Tibial nerve (tissue), 4 donors: ENCODE data around the gene DOK7. TPM values are rescaled to one million over a fixed set of nuclear protein-coding genes. Genes with fewer than 3 reads are reported as not detected.

Experiments
- DNase-seq, 2 donors: peaks; one replicate each; pipeline ENCODE4 v3.0.0-alpha.2; 2019; ENCODE audit warnings: low spot score in 2 of 2
- H3K27ac ChIP-seq, 4 donors: fragments of 200-600 bp; sonication (generic) in 3 of 4; one replicate each; pipeline ENCODE4 v1.5.1; 2017 to 2019; ENCODE audit warnings: mild to moderate bottlenecking in 1 of 4
- H3K27me3 ChIP-seq, 2 donors: fragments of 200-600 bp; sonication (generic) in 1 of 2; one replicate each; pipeline versions ENCODE4 v1.5.1 to v1.6.0; 2017 to 2019
- H3K36me3 ChIP-seq, 3 donors: fragments of 200-600 bp; sonication (generic); one replicate each; pipeline ENCODE4 v1.5.1; 2018 to 2019
- H3K4me1 ChIP-seq, 4 donors: fragments of 200-600 bp; sonication (generic) in 3 of 4; one replicate each; pipeline ENCODE4 v1.5.1; 2017 to 2019
- H3K4me3 ChIP-seq, 4 donors: fragments of 200-600 bp; sonication (generic) in 3 of 4; one replicate each; pipeline ENCODE4 v1.5.1; 2017 to 2019; ENCODE audit warnings: mild to moderate bottlenecking in 1 of 4, moderate library complexity in 1 of 4
- H3K9me3 ChIP-seq, 4 donors: fragments of 200-600 bp; sonication (generic) in 3 of 4; one replicate each; pipeline ENCODE4 v1.5.1; 2017 to 2019
- EP300 ChIP-seq, 2 donors: sonication (generic); formaldehyde crosslinking; IDR thresholded peaks; one replicate each; pipeline ENCODE4 v1.6.1; 2017; ENCODE audit warnings: antibody characterized with exemption in 2 of 2, mild to moderate bottlenecking in 1 of 2
- POLR2A ChIP-seq, 2 donors: fragments of 450-650 bp; IDR thresholded peaks; one replicate each; pipeline ENCODE4 v1.6.1; 2017; ENCODE audit warnings: antibody characterized with exemption in 2 of 2, mild to moderate bottlenecking in 2 of 2, moderate library complexity in 2 of 2
- WGBS, 2 donors: methylation state at CpG; one replicate each; pipeline ENCODE4 v1.1.5; 2018; 5-methylcytosine and 5-hydroxymethylcytosine counted together
- total RNA-seq, 4 donors: library from RNA; depleted of rRNA; stranded (reverse); fragments of >200 nt; gene quantifications; one replicate each; pipeline ENCODE4 v1.1.0, GENCODE V29; 2016
- TF ChIP-seq, protein P1 (sequence below), 5 experiments: fragments of 200-600 bp in 3 of 5; fragments of 450-650 bp in 2 of 5; sonication (generic) in 3 of 5; IDR thresholded peaks; one replicate each; pipeline ENCODE4 v1.5.1; 2016 to 2019; ENCODE audit warnings: antibody characterized with exemption in 5 of 5, mild to moderate bottlenecking in 3 of 5, moderate library complexity in 2 of 5

DOK7 gene
- total RNA-seq, 4 donors from 2014 or later: 0.66 TPM; not detected in 3

DNA sequence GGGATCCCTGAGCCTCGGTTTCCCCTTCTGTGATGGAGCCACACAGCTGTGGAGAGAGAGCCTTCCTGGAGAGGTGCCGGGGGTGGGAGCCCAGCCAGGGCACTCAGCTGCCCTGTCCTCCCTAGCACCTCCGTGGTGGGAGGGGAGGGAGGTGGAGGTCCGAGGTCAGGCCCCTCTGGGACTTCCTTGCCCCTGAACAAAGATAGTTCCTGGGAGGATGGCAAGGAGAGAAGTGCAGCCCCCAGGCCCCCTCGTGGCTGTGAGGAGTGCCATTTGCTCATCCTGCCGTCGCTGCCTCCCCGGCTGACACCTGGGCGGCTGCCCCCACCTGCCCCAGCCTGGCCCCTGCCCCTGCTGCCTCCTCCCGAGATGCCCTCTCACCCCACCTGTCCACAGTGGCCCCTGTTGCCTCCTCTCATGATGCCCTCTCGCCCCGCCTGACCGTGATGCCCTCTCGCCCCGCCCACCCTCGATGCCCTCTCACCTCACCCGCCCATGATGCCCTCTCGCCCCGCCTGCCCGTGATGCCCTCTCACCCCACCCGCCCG is 12.7 kb downstream of the DOK7 start:
- Histone ChIP-seq H3K27me3 (peaks cover 0 to 61% of the 10 kb centered on the region in 2 donors), H3K4me1 (peaks cover 0 to 6% (median 0%) of the 10 kb centered on the region in 4 donors), H3K36me3 (no peaks in the 10 kb centered on the region), H3K9me3 (no peaks in the 10 kb centered on the region), H3K27ac (no peak overlapping the region), H3K4me3 (no peak overlapping the region)
- TF ChIP-seq, protein P1, sequence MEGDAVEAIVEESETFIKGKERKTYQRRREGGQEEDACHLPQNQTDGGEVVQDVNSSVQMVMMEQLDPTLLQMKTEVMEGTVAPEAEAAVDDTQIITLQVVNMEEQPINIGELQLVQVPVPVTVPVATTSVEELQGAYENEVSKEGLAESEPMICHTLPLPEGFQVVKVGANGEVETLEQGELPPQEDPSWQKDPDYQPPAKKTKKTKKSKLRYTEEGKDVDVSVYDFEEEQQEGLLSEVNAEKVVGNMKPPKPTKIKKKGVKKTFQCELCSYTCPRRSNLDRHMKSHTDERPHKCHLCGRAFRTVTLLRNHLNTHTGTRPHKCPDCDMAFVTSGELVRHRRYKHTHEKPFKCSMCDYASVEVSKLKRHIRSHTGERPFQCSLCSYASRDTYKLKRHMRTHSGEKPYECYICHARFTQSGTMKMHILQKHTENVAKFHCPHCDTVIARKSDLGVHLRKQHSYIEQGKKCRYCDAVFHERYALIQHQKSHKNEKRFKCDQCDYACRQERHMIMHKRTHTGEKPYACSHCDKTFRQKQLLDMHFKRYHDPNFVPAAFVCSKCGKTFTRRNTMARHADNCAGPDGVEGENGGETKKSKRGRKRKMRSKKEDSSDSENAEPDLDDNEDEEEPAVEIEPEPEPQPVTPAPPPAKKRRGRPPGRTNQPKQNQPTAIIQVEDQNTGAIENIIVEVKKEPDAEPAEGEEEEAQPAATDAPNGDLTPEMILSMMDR (IDR thresholded peaks at IDR 0.05): no peak
- TF ChIP-seq EP300 (IDR thresholded peaks at IDR 0.05) (no peak), POLR2A (IDR thresholded peaks at IDR 0.05) (no peak)
- no peak for DNase-seq
- 80 to 82% methylated on average over 19 to 21 of the region's 22 CpGs for WGBS, 2 donors

DNA sequence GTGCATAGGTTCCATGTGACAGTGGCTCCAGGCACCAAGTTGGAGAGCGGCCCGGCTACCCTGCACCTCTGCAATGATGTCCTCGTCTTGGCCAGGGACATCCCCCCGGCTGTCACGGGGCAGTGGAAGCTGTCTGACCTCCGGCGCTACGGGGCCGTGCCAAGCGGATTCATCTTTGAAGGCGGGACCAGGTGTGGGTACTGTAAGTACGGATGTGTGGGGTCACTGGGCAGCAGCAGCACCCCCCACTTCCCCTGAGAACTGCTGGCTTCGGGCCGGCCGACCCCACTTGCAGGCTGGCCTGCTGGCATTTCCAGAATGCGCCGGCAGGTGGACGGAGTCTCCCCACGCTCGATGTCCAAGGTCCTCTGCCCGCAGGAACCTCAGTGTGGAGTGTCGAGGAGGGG is 13.2 kb downstream of the DOK7 start:
- peaks cover 0 to 62% of the 10 kb centered on the region in 2 donors for H3K27me3 ChIP-seq
- H3K4me1 ChIP-seq: peaks cover 0 to 8% (median 0%) of the 10 kb centered on the region in 4 donors
- H3K4me3 ChIP-seq: no peak overlapping the region
- 89 to 94% methylated on average over 20 to 22 of the region's 22 CpGs for WGBS, 2 donors
- no peaks in the 10 kb centered on the region for H3K9me3 ChIP-seq
- TF ChIP-seq EP300 (IDR thresholded peaks at IDR 0.05) (no peak), POLR2A (IDR thresholded peaks at IDR 0.05) (no peak)
- TF ChIP-seq, protein P1 (IDR thresholded peaks at IDR 0.05): no peak
- H3K36me3 ChIP-seq: no peaks in the 10 kb centered on the region
- DNase-seq: no peak
- H3K27ac ChIP-seq: no peak overlapping the region

DNA sequence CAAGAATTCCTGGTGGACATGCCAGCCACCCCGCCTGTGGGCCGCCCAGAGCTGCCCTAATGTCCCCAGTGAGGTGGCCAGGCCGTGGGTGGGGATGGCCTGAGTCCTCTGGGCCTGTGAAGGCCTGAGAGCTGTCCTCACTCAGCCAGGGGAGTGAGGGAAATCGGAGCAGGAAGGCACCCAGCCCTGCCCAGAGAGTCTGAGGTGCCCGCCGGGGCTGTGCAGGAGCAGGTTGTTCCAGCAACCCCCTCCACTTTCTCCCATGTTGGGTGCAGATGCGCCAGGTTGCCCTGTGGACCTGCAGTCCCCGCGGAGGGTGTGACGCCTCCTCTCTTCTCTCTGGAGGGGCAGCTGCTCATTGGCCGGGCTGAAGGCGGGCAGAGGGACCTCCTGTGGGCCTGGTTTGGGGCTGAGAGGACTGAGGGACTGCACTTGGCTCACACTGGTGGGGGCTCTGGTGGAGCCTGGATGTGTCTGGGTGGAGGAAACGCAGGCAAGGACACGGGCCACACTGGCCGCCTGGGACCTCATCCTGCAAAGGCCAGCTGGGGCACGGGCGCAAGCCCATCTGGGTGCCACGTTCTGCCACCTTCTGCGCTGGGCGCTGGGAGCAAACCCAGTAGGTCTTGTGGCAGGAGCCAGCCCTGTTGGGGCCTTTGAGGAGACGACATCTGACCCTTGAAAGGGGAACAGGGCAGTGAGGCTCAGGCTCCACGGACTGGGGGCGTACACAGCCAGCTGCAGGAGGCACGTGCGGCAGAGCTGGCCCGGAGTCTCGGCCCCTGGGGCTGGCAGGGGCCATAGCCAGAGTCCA is 14.0 kb downstream of the DOK7 start:
- Histone ChIP-seq H3K36me3 (no peaks in the 10 kb centered on the region), H3K27me3 (peaks cover 0 to 70% of the 10 kb centered on the region in 2 donors), H3K4me3 (no peak overlapping the region), H3K4me1 (peaks cover 0 to 8% (median 0%) of the 10 kb centered on the region in 4 donors), H3K9me3 (no peaks in the 10 kb centered on the region), H3K27ac (no peak overlapping the region)
- no peak for DNase-seq
- TF ChIP-seq EP300 (IDR thresholded peaks at IDR 0.05) (no peak), POLR2A (IDR thresholded peaks at IDR 0.05) (no peak)
- 76 to 82% methylated on average over 14 to 27 of the region's 27 CpGs for WGBS, 2 donors

DNA sequence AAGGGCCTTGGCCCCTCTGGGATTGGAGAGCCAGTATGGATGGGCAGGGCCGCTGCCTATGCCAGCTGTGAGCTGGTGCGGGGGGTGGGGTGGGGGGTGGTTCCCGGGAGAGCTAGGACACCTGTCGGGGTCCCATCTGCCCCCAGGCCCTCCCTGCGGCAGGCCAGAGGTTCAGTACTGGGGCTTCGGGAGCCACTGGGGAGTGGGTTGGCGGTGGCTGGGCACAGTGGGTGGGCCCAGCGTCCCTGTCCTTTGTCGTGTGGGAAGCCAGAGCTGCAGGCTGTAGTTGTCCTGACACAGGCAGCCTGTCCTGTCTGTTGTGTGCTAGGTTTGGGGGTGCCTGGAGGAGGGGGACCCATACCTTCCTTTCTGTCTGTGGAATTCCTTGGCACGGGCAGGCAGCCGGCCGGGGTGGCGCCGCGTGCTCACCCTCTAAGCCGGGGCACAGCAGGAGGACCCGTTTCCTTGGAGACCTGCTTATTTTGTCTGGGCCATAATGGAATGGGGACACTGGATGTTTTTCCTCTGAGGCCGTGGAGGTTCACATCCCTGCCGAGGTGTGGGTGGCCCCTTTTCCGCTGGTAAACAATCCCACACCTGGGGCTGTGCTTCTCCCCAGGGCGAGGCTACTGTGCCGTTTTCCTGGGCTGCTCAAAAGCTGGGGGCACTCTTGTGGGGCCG is 14.8 kb downstream of the DOK7 start:
- WGBS, 2 donors: 72% methylated on average over 20 to 22 of the region's 23 CpGs
- DNase-seq: no peak
- no peak overlapping the region for H3K27ac ChIP-seq
- H3K36me3 ChIP-seq: no peaks in the 10 kb centered on the region
- peaks cover 0 to 8% (median 0%) of the 10 kb centered on the region in 4 donors for H3K4me1 ChIP-seq
- H3K27me3 ChIP-seq: peaks cover 0 to 71% of the 10 kb centered on the region in 2 donors
- no peak overlapping the region for H3K4me3 ChIP-seq
- TF ChIP-seq POLR2A (IDR thresholded peaks at IDR 0.05) (no peak), EP300 (IDR thresholded peaks at IDR 0.05) (no peak)
- TF ChIP-seq, protein P1 (IDR thresholded peaks at IDR 0.05): no peak
- no peaks in the 10 kb centered on the region for H3K9me3 ChIP-seq

DNA sequence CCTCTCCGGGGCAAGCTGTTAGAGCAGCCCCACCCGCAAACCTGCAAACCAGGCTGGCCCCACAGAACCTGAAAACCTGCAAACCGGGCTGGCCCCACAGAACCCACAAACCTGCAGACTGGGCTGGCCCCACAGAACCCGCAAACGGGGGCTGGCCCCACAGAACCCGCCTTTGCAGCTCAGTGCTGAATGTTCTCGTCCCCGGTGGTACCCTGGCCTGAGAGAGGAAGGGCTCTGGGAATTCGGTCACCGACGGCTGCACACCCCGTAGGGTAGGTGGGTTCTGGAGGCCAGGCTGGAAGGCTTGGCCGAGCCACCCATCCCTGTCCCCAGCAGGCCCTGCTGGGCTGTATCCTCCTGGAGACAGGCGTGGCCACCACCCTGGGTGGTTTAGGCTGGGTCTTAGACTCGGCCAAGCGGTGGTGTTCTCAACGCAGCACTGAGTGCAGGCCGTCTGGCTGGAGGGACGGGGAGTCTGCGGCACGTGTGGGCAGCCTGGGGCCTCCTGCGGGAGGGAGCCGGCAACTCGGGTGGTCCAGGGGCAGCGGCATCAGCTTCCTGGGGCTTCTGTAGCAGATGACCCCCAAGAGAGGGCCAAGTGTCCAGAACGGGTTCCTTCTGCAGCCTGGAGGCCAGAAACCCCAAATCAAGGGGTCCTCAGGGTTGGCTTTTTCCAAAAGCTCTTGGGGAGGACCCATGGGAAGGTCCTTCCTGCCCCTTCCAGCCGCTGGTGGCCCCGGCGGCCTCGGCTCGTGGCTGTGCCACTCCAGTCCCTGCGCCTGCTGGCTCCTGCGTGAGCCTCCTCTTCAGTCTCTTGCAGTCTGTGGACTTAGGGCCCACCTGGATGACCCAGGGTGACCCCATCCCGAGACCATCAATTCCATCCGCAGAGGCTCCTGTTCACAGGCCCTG is 15.6 kb downstream of the DOK7 start:
- no peak for DNase-seq
- WGBS, 2 donors: 85 to 87% methylated on average over 28 to 32 of the region's 35 CpGs
- no peaks in the 10 kb centered on the region for H3K9me3 ChIP-seq
- H3K4me1 ChIP-seq: peaks cover 0 to 12% (median 0%) of the 10 kb centered on the region in 4 donors
- peaks cover 0 to 69% of the 10 kb centered on the region in 2 donors for H3K27me3 ChIP-seq
- TF ChIP-seq, protein P1 (IDR thresholded peaks at IDR 0.05): no peak
- TF ChIP-seq POLR2A (IDR thresholded peaks at IDR 0.05) (no peak), EP300 (IDR thresholded peaks at IDR 0.05) (no peak)
- no peak overlapping the region for H3K4me3 ChIP-seq
- H3K36me3 ChIP-seq: no peaks in the 10 kb centered on the region
- no peak overlapping the region for H3K27ac ChIP-seq
